Tibial nerve (tissue), 4 donors: Measurements from ENCODE around the gene DOK3. TPM values are rescaled to one million over a fixed set of nuclear protein-coding genes. Genes with fewer than 3 reads are reported as not detected.
A peak's percentile ranks its signal among the peaks of the same experiment; 100 is the strongest.

Experiments used
- DNase-seq, 2 donors: peaks; one replicate each; pipeline ENCODE4 v3.0.0-alpha.2; 2019; ENCODE audit warnings: low spot score in 2 of 2
- H3K27ac ChIP-seq, 4 donors: fragments of 200-600 bp; sonication (generic) in 3 of 4; one replicate each; pipeline ENCODE4 v1.5.1; 2017 to 2019; ENCODE audit warnings: mild to moderate bottlenecking in 1 of 4
- H3K27me3 ChIP-seq, 2 donors: fragments of 200-600 bp; sonication (generic) in 1 of 2; one replicate each; pipeline versions ENCODE4 v1.5.1 to v1.6.0; 2017 to 2019
- H3K36me3 ChIP-seq, 3 donors: fragments of 200-600 bp; sonication (generic); one replicate each; pipeline ENCODE4 v1.5.1; 2018 to 2019
- H3K4me1 ChIP-seq, 4 donors: fragments of 200-600 bp; sonication (generic) in 3 of 4; one replicate each; pipeline ENCODE4 v1.5.1; 2017 to 2019
- H3K4me3 ChIP-seq, 4 donors: fragments of 200-600 bp; sonication (generic) in 3 of 4; one replicate each; pipeline ENCODE4 v1.5.1; 2017 to 2019; ENCODE audit warnings: mild to moderate bottlenecking in 1 of 4, moderate library complexity in 1 of 4
- H3K9me3 ChIP-seq, 4 donors: fragments of 200-600 bp; sonication (generic) in 3 of 4; one replicate each; pipeline ENCODE4 v1.5.1; 2017 to 2019
- CTCF ChIP-seq, 5 experiments: fragments of 200-600 bp in 3 of 5; fragments of 450-650 bp in 2 of 5; sonication (generic) in 3 of 5; IDR thresholded peaks; one replicate each; pipeline ENCODE4 v1.5.1; 2016 to 2019; ENCODE audit warnings: antibody characterized with exemption in 5 of 5, mild to moderate bottlenecking in 3 of 5, moderate library complexity in 2 of 5
- EP300 ChIP-seq, 2 donors: sonication (generic); formaldehyde crosslinking; IDR thresholded peaks; one replicate each; pipeline ENCODE4 v1.6.1; 2017; ENCODE audit warnings: antibody characterized with exemption in 2 of 2, mild to moderate bottlenecking in 1 of 2
- POLR2A ChIP-seq, 2 donors: fragments of 450-650 bp; IDR thresholded peaks; one replicate each; pipeline ENCODE4 v1.6.1; 2017; ENCODE audit warnings: antibody characterized with exemption in 2 of 2, mild to moderate bottlenecking in 2 of 2, moderate library complexity in 2 of 2
- WGBS, 2 donors: methylation state at CpG; one replicate each; pipeline ENCODE4 v1.1.5; 2018; 5-methylcytosine and 5-hydroxymethylcytosine counted together
- total RNA-seq, 4 donors: library from RNA; depleted of rRNA; stranded (reverse); fragments of >200 nt; gene quantifications; one replicate each; pipeline ENCODE4 v1.1.0, GENCODE V29; 2016

Gene DOK3
- total RNA-seq, 4 donors from 2014 or later: 7.8 to 20.1 (median 11.5) TPM

- DNase-seq: no peak
- Histone ChIP-seq H3K4me3 (no peak overlapping the region), H3K36me3 (peaks cover 0 to 32% (median 16%) of the 10 kb centered on the region in 3 donors), H3K9me3 (no peaks in the 10 kb centered on the region), H3K4me1 (peaks cover 0 to 73% (median 26%) of the 10 kb centered on the region in 4 donors), H3K27ac (peak overlapping the region in 1 of 4 donors; percentile 1), H3K27me3 (no peaks in the 10 kb centered on the region)
- TF ChIP-seq POLR2A (IDR thresholded peaks at IDR 0.05): no peak
- TF ChIP-seq CTCF (IDR thresholded peaks at IDR 0.05): no peak
- no peak for TF ChIP-seq EP300 (IDR thresholded peaks at IDR 0.05)
- WGBS, 2 donors: 80 to 81% methylated on average over 3 of the region's 3 CpGs
Measured at GRCh38 chr5:177540438-177540837, 30.8 kb upstream of the DOK3 start.

GRCh38 chr5:177539411-177539810, 29.8 kb upstream of the DOK3 start:
- peak in 1 of 2 donors; percentile 45 for DNase-seq
- Histone ChIP-seq H3K4me1 (peaks cover 0 to 63% (median 24%) of the 10 kb centered on the region in 4 donors), H3K36me3 (peaks cover 0 to 32% (median 16%) of the 10 kb centered on the region in 3 donors), H3K27me3 (no peaks in the 10 kb centered on the region), H3K4me3 (no peak overlapping the region), H3K27ac (peak overlapping the region in 3 of 4 donors; percentile 15 to 62 (median 45)), H3K9me3 (no peaks in the 10 kb centered on the region)
- 31 to 37% methylated on average over 2 of the region's 2 CpGs for WGBS, 2 donors
- TF ChIP-seq EP300 (IDR thresholded peaks at IDR 0.05) (peak in 1 of 2 donors; percentile 60), CTCF (IDR thresholded peaks at IDR 0.05) (no peak)

- Histone ChIP-seq H3K27ac (peak overlapping the region in 3 of 4 donors; percentile 15 to 71 (median 45)), H3K9me3 (no peaks in the 10 kb centered on the region), H3K4me1 (peaks cover 0 to 57% (median 22%) of the 10 kb centered on the region in 4 donors), H3K36me3 (peaks cover 0 to 36% (median 16%) of the 10 kb centered on the region in 3 donors), H3K27me3 (no peaks in the 10 kb centered on the region), H3K4me3 (no peak overlapping the region)
- TF ChIP-seq POLR2A (IDR thresholded peaks at IDR 0.05) (no peak), EP300 (IDR thresholded peaks at IDR 0.05) (no peak), CTCF (IDR thresholded peaks at IDR 0.05) (no peak)
- WGBS, 2 donors: 94 to 95% methylated on average over 10 of the region's 10 CpGs
- no peak for DNase-seq
Measured at GRCh38 chr5:177538876-177539275, 29.2 kb upstream of the DOK3 start.

GRCh38 chr5:177537389-177538361, 28.0 kb upstream of the DOK3 start:
- Histone ChIP-seq H3K4me1 (peaks cover 0 to 46% (median 22%) of the 10 kb centered on the region in 4 donors), H3K27me3 (no peaks in the 10 kb centered on the region), H3K9me3 (no peaks in the 10 kb centered on the region), H3K4me3 (no peak overlapping the region), H3K36me3 (peaks cover 0 to 48% (median 16%) of the 10 kb centered on the region in 3 donors), H3K27ac (peak overlapping the region in 3 of 4 donors; percentile 52 to 71 (median 71))
- DNase-seq: no peak
- 30 to 36% methylated on average over 15 of the region's 15 CpGs for WGBS, 2 donors
- TF ChIP-seq EP300 (IDR thresholded peaks at IDR 0.05) (no peak), CTCF (IDR thresholded peaks at IDR 0.05) (no peak), POLR2A (IDR thresholded peaks at IDR 0.05) (no peak)

GRCh38 chr5:177536386-177536785, 26.8 kb upstream of the DOK3 start:
- Histone ChIP-seq H3K4me1 (peaks cover 0 to 46% (median 22%) of the 10 kb centered on the region in 4 donors), H3K36me3 (peaks cover 0 to 61% (median 16%) of the 10 kb centered on the region in 3 donors), H3K27ac (peak overlapping the region in 3 of 4 donors; percentile 2 to 71 (median 71)), H3K4me3 (no peak overlapping the region), H3K9me3 (no peaks in the 10 kb centered on the region), H3K27me3 (no peaks in the 10 kb centered on the region)
- DNase-seq: no peak
- WGBS, 2 donors: 90 to 97% methylated on average over 10 of the region's 10 CpGs
- TF ChIP-seq CTCF (IDR thresholded peaks at IDR 0.05): no peak
- no peak for TF ChIP-seq POLR2A (IDR thresholded peaks at IDR 0.05)
- TF ChIP-seq EP300 (IDR thresholded peaks at IDR 0.05): no peak
